IgD-negative memory B cell (primary cell): ENCODE data around the gene PMS1. TPM values are rescaled to one million over a fixed set of nuclear protein-coding genes. Genes with fewer than 3 reads are reported as not detected.
"Not testable (repeated sequence)": the region's sequence is repeated elsewhere in the genome, so short reads cannot be mapped to it uniquely, and the experiment has no call there.

Experiments
- H3K27ac Mint-ChIP-seq, 3 donors: one replicate each; pipeline ENCODE4 v1.8.0; 2020 to 2022; ENCODE audit warnings: mild to moderate bottlenecking in 3 of 3, mixed read lengths in 3 of 3, moderate library complexity in 1 of 3
- H3K27me3 Mint-ChIP-seq: one replicate; pipeline ENCODE4 v1.8.0; 2021; ENCODE audit warnings: mixed read lengths
- H3K36me3 Mint-ChIP-seq: one replicate; pipeline ENCODE4 v1.8.0; 2020; ENCODE audit warnings: mild to moderate bottlenecking, mixed read lengths
- H3K4me1 Mint-ChIP-seq, 3 donors: one replicate each; pipeline ENCODE4 v1.8.0; 2020 to 2022; ENCODE audit warnings: mixed read lengths in 3 of 3, mild to moderate bottlenecking in 1 of 3
- H3K4me3 Mint-ChIP-seq, 4 donors: one replicate each; pipeline ENCODE4 v1.8.0; 2020 to 2022; ENCODE audit warnings: mild to moderate bottlenecking in 4 of 4, mixed read lengths in 4 of 4, moderate library complexity in 3 of 4
- H3K9me3 Mint-ChIP-seq, 3 donors: one replicate each; pipeline ENCODE4 v1.8.0; 2020 to 2021; ENCODE audit warnings: mixed read lengths in 3 of 3, mild to moderate bottlenecking in 1 of 3
- polyA plus RNA-seq: library from polyadenylated mRNA; unstranded; fragments of 300-500 nt; fragmentation: Illumina TruSeq; gene quantifications from one replicate; pipeline ENCODE4 v1.2.3, GENCODE V29; 2021

The PMS1 gene
- polyA plus RNA-seq, 1 donor from 2014 or later = 20.1 TPM

DNA sequence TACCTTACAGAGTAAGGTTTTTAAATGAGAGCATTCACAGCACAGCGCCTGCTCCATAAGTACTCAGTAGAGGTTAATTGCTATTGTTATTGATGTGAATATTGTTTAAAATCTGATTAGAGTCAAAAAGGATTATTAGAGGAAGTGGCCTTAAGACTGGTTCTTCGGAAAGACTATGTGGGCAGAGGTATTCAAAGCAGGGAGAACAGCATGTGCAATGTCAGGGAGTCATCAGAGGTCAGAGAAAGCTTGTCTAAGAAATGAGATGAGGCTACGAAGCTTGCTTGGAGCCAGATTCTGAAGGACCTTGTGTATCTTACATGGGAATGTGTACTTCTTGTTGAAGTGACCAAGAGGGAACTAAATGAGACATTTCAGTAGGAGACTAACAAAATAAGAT lies 49.8 kb downstream of the PMS1 start:
- H3K27ac Mint-ChIP-seq = no peak overlapping the region
- H3K9me3 Mint-ChIP-seq = peaks cover 0 to 1% (median 0%) of the 10 kb centered on the region in 3 donors
- peaks cover 28% of the 10 kb centered on the region for H3K36me3 Mint-ChIP-seq
- no peak overlapping the region for H3K4me3 Mint-ChIP-seq
- no peaks in the 10 kb centered on the region for H3K27me3 Mint-ChIP-seq
- peaks cover 0 to 10% (median 5%) of the 10 kb centered on the region in 3 donors for H3K4me1 Mint-ChIP-seq

DNA sequence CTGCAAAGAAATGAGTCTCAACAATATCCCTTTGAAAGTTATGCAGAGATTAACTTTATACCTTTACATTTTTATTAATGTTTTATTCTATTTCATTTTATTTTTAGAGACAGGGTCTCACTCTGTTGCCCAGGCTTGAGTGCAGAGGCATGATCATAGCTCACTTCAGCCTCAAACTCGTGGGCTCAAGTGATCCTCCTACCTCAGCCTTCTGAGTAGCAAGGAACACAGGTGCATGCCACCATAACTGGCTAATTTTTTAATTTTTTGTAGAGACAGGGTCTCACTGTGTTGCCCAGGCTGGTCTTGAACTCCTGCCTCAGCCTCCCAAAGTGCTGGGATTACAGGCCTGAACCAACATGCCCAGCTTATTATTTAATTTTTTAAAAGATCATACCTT lies 50.4 kb downstream of the PMS1 start:
- H3K9me3 Mint-ChIP-seq = not testable (repeated sequence)

DNA sequence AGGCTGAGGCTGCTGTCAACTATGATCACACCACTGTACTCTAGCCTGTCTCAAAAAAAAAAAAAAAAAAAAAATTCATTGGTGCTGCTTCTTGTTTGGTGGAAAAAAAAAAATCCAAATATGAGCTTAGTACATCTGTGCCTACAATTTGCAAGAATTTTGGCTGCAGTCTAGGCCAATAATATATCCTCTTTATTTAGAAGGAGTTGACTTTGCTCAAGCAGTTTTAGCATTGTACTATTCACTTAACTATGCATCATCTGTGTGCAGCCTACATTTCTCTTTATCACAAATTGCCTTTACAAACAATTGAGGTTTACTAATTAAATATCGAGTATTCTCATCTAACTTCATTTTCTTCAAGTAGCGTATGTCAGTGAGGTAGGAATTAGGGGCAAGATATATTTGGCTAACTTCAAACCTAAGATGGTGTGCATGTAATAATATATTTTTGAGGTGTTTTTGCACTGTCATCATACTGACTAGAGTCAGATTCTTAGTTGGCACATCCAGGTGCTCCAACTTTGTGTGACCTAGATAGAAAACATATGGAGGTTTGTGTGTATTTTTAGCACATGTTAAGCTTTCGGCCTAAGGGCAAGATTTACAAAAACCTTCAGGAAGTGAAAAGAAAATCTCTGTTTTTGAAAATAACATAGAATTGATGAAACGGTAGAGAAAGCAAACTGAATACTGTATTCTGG lies 51.8 kb downstream of the PMS1 start:
- Mint-ChIP-seq H3K4me1 (peaks cover 0 to 8% (median 5%) of the 10 kb centered on the region in 3 donors), H3K4me3 (no peak overlapping the region), H3K27me3 (no peaks in the 10 kb centered on the region), H3K27ac (no peak overlapping the region), H3K9me3 (peaks cover 0 to 1% (median 0%) of the 10 kb centered on the region in 3 donors), H3K36me3 (peaks cover 21% of the 10 kb centered on the region)

More for the DNA sequence above, 50.4 kb downstream of the PMS1 start:
- not testable (repeated sequence) for H3K4me3 Mint-ChIP-seq, H3K27me3 Mint-ChIP-seq, H3K4me1 Mint-ChIP-seq, H3K27ac Mint-ChIP-seq
- H3K36me3 Mint-ChIP-seq = peaks cover 24% of the 10 kb centered on the region

DNA sequence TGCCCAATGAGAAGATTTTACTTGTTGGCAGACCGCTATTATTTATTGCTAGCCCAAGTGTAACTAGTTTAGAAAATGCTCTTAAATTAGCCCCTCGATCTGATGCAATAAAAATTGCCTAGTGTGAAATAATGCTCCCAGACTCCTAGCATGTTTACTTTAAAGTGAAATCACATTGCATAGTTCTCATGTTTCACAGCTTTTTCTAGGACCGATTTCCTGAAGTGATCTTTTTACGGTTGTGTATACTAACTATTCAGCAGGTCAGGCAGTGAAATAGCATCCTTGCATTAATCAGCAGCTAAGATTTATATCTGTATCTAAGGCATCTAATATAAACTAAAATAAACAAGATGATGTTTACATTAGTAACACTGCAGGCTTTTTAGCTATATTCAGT lies 52.4 kb downstream of the PMS1 start:
- H3K27me3 Mint-ChIP-seq = no peaks in the 10 kb centered on the region
- H3K4me3 Mint-ChIP-seq = no peak overlapping the region
- no peak overlapping the region for H3K27ac Mint-ChIP-seq
- H3K36me3 Mint-ChIP-seq = peaks cover 23% of the 10 kb centered on the region
- peaks cover 0 to 11% (median 5%) of the 10 kb centered on the region in 3 donors for H3K4me1 Mint-ChIP-seq
- peaks cover 0 to 1% (median 0%) of the 10 kb centered on the region in 3 donors for H3K9me3 Mint-ChIP-seq

DNA sequence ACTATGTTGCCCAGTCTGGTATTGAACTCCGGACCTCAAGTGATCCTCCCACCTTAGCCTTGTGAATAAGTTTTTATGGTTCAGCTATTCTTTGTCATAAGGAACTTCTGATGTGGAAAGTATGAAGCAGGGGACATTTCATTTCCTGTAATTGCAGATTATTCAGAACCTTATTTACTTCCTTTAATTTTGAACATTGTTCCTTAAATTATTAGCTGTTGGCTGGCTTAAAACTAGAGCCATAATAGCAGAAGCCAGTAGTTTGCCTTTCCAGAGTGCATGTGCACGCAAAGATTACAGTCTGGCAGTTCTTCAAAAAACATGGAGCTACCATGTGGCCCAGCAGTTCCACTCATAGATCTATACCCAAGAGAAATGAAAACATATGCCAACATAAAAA lies 53.1 kb downstream of the PMS1 start:
- Mint-ChIP-seq H3K27ac (no peak overlapping the region), H3K36me3 (peaks cover 21% of the 10 kb centered on the region), H3K4me1 (peaks cover 0 to 10% (median 5%) of the 10 kb centered on the region in 3 donors), H3K9me3 (peaks cover 0 to 1% (median 0%) of the 10 kb centered on the region in 3 donors), H3K27me3 (no peaks in the 10 kb centered on the region), H3K4me3 (no peak overlapping the region)

DNA sequence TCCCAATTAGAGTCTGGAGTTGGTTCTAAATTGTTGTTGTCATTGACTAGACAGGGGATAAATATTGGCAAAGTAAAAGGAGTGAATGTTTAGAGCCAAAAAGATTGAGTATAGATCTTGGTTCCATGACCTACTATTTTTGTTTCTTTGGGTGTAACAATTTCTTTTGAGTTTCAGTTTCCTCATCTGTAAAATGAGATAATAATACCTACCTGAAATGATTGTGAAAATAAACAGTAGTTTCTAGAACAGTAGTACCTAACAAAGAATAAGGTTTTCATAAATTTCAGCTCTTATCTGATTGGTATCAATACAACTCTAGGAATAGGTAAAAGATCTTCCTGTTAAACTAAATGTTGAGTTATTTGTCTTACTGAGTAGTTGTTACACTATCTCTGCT lies 56.8 kb downstream of the PMS1 start:
- peaks cover 16% of the 10 kb centered on the region for H3K36me3 Mint-ChIP-seq
- peaks cover 0 to 1% (median 0%) of the 10 kb centered on the region in 3 donors for H3K9me3 Mint-ChIP-seq
- H3K27ac Mint-ChIP-seq = no peak overlapping the region
- no peak overlapping the region for H3K4me3 Mint-ChIP-seq
- peaks cover 0 to 5% (median 3%) of the 10 kb centered on the region in 3 donors for H3K4me1 Mint-ChIP-seq
- no peaks in the 10 kb centered on the region for H3K27me3 Mint-ChIP-seq

DNA sequence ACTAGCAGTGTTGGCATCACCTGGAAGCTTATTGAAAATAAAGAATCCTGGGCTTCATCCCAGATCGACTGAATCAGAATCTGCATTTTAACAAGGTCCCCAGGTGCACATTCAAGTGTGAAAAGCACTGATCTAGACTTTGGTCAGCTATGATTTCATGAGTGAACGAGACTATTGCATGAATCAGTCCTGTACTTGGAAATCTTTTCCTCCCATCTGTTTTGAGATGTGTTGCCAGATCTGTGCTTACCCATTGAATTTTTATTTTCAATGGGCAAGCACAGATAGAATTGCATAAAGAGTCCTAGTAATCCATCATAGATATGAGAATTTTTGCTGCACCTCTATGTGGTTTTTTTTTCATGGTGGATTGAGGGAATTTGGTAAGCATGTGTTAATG lies 64.0 kb downstream of the PMS1 start:
- H3K9me3 Mint-ChIP-seq = no peaks in the 10 kb centered on the region
- H3K4me1 Mint-ChIP-seq = no peaks in the 10 kb centered on the region
- H3K27me3 Mint-ChIP-seq = no peaks in the 10 kb centered on the region
- H3K4me3 Mint-ChIP-seq = no peak overlapping the region
- H3K27ac Mint-ChIP-seq = no peak overlapping the region
- peaks cover 2% of the 10 kb centered on the region for H3K36me3 Mint-ChIP-seq

DNA sequence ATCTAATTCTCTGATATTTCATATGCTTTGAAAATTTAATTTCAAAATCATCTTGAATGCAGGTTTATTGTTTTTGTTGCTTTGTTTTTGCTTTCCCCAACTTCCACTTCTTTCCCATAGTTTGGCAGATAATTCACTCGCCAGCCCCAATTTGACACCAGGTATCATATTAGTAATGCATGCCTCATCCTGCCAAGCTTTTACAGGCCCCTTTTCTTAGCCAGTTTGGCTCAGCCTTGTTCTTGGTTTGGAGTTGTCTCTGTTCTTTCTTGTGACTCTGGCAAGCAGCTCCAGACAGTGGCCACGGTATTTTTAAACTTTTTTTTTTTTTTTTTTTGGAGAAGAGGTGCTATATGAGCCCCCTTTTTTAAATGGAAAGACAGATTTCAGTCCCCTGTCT lies 65.3 kb downstream of the PMS1 start:
- no peaks in the 10 kb centered on the region for H3K9me3 Mint-ChIP-seq
- peaks cover 4% of the 10 kb centered on the region for H3K36me3 Mint-ChIP-seq
- no peaks in the 10 kb centered on the region for H3K27me3 Mint-ChIP-seq
- H3K4me1 Mint-ChIP-seq = no peaks in the 10 kb centered on the region
- H3K27ac Mint-ChIP-seq = no peak overlapping the region
- H3K4me3 Mint-ChIP-seq = no peak overlapping the region

DNA sequence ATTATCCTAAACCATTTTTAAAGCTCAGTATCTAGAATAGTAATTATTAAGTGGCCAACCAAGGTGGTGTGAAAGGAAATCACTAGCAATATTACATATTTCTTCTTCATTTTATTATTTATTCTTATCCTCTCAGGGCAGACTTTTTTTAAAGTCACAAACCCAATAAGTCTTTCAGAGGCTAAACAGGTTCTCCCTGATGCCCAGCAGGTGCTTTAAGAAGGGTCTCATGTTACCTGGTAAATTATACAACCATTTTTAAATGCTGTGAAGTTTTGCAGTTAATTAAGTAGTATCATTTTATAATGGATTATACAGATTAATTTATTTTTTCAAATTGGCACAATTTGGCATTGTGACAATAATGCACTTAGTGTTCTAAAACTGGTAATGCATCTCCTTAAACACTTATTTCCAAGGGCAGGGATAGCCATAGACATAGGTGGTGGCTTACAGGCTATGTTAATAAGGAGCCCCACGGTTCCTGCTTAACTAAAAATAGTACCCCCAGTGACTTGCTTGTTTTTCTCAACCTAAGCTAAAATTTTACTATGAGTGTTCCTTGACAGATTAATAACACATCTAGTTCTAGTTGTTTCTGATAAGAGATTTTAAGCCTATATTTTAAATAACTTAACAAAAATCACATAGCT lies 67.0 kb downstream of the PMS1 start:
- Mint-ChIP-seq H3K4me3 (no peak overlapping the region), H3K9me3 (no peaks in the 10 kb centered on the region)

DNA sequence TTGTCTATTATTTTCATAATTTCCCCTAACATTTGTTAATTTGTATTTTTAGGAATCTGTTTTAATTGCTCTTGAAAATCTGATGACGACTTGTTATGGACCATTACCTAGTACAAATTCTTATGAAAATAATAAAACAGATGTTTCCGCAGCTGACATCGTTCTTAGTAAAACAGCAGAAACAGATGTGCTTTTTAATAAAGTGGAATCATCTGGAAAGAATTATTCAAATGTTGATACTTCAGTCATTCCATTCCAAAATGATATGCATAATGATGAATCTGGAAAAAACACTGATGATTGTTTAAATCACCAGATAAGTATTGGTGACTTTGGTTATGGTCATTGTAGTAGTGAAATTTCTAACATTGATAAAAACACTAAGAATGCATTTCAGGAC lies 69.9 kb downstream of the PMS1 start:
- Mint-ChIP-seq H3K27me3 (no peaks in the 10 kb centered on the region), H3K4me3 (no peak overlapping the region), H3K36me3 (peaks cover 9% of the 10 kb centered on the region)

More for the DNA sequence above, 67.0 kb downstream of the PMS1 start:
- H3K27me3 Mint-ChIP-seq = no peaks in the 10 kb centered on the region
- peak overlapping the region in 1 of 3 donors; percentile 2 for H3K27ac Mint-ChIP-seq
- peaks cover 5% of the 10 kb centered on the region for H3K36me3 Mint-ChIP-seq
- no peaks in the 10 kb centered on the region for H3K4me1 Mint-ChIP-seq

DNA sequence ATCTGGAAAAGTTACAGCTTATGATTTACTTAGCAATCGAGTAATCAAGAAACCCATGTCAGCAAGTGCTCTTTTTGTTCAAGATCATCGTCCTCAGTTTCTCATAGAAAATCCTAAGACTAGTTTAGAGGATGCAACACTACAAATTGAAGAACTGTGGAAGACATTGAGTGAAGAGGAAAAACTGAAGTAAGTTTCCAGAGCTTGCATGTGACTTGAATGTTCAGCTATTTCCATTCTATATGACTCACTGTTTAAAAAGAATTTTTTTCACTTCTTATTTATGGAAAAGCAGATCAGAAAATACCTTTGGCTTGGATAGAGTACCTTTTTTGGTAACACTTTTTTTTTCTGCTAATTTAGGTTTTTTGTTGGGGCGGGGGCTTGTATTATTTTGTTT lies 70.7 kb downstream of the PMS1 start:
- Mint-ChIP-seq H3K9me3 (no peaks in the 10 kb centered on the region), H3K27me3 (no peaks in the 10 kb centered on the region), H3K36me3 (peaks cover 9% of the 10 kb centered on the region), H3K4me1 (peaks cover 0 to 4% (median 0%) of the 10 kb centered on the region in 3 donors), H3K27ac (no peak overlapping the region), H3K4me3 (no peak overlapping the region)

More for the DNA sequence above, 69.9 kb downstream of the PMS1 start:
- Mint-ChIP-seq H3K9me3 (no peaks in the 10 kb centered on the region), H3K4me1 (peaks cover 0 to 4% (median 0%) of the 10 kb centered on the region in 3 donors), H3K27ac (no peak overlapping the region)

DNA sequence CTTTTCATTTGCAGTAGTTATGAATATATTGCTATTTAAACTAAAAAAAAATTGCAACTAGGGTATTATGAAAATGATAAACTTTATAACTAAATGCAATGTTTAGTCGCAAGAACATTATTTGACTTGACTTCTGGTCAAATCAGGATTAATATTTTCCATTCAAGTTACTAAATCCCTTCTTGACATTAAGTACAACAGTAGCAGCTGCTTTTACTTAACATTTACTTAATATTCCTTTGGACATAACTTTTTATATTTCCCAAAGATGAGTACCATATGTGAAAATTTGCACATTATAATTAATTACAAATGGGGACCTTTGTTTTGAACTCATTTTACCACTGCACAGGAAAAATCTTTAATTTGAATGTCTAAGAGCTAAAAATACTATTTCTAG lies 74.0 kb downstream of the PMS1 start:
- no peaks in the 10 kb centered on the region for H3K27me3 Mint-ChIP-seq
- H3K27ac Mint-ChIP-seq = no peak overlapping the region
- H3K9me3 Mint-ChIP-seq = peaks cover 0 to 6% (median 0%) of the 10 kb centered on the region in 3 donors
- H3K4me3 Mint-ChIP-seq = no peak overlapping the region
- peaks cover 0 to 4% (median 0%) of the 10 kb centered on the region in 3 donors for H3K4me1 Mint-ChIP-seq
- peaks cover 17% of the 10 kb centered on the region for H3K36me3 Mint-ChIP-seq

DNA sequence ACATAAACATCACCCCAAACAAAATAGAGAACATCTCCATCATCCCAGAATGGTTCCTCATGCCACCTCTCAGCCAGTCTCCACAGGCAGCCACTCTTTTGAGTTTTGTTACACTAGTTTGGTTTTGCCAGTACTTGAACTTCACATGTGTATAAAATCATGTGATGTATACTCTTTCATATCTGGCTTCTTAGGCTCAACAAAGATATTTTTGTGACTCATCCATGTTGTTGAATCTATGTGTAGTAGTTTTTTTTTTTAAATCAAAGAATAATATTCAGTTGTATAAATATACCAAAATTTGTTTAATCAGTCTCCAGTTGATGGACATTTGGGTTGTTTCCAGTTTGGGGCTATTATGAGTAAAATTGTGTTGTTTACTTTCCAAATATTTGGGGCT lies 75.9 kb downstream of the PMS1 start:
- Mint-ChIP-seq H3K27me3 (no peaks in the 10 kb centered on the region), H3K9me3 (peaks cover 0 to 6% (median 0%) of the 10 kb centered on the region in 3 donors), H3K4me1 (peaks cover 0 to 4% (median 0%) of the 10 kb centered on the region in 3 donors), H3K4me3 (no peak overlapping the region), H3K27ac (no peak overlapping the region), H3K36me3 (peaks cover 13% of the 10 kb centered on the region)

DNA sequence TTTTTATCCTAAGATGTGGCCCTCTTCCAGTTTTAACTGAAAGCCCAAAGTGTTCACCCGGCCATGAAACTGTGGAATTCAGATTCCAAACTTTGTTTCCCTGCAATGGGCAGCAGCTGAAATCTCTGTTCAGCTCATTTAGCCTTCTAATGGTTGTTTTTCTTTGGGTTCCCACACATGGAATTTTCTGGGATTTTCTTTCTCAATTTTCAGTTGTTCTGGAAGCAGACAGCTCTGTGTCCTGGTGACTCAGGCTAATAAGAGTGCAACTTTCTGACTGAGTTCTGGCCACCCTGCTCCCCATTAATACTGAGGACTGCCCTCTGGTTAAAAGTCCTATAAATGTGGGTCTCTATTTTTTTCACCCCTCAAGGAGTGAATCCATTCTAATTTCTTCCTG lies 78.5 kb downstream of the PMS1 start:
- Mint-ChIP-seq H3K27ac (no peak overlapping the region), H3K27me3 (no peaks in the 10 kb centered on the region), H3K4me3 (no peak overlapping the region), H3K4me1 (peaks cover 0 to 1% (median 0%) of the 10 kb centered on the region in 3 donors), H3K9me3 (peaks cover 0 to 6% (median 0%) of the 10 kb centered on the region in 3 donors), H3K36me3 (peaks cover 10% of the 10 kb centered on the region)

DNA sequence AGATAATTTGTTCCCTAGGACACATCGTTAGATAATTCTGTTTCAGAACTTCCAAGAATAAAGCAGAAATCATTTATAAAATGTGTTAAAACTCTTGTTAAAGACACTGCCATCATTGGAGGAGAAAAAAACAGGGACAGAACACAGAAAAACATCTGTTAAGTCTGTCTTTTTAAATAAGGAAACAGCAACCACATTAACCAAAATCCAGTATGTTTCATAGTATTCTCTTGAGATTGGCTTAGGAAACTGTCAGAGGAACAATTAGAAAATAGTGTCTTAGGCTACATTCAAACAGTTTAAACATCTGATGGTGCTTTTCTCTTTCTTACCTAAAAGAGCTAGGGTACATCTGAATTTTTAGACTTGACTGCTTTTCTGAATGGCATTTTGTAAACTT lies 81.6 kb downstream of the PMS1 start:
- Mint-ChIP-seq H3K4me1 (no peaks in the 10 kb centered on the region), H3K27me3 (no peaks in the 10 kb centered on the region), H3K9me3 (peaks cover 0 to 6% (median 0%) of the 10 kb centered on the region in 3 donors), H3K4me3 (no peak overlapping the region), H3K27ac (no peak overlapping the region), H3K36me3 (peaks cover 9% of the 10 kb centered on the region)

DNA sequence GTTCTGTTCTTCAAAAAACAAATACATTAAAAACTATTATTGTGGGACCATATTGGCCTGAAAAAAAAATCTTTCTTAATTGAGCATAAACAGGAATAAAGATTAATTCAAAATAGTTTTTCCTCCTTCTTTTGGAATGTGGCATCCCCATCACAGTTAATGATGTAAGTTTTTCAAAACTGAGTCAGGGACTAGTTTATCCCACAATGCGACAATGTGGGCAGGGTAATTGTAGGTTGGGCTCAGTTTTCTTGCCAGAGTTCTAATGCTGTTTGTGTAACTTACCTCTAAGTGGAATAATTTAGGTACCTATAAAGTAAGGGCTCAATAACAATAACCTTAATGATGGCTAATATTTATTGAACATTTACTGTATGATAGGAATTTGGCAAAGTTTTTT lies 82.0 kb downstream of the PMS1 start:
- H3K4me3 Mint-ChIP-seq = no peak overlapping the region
- no peaks in the 10 kb centered on the region for H3K27me3 Mint-ChIP-seq
- no peak overlapping the region for H3K27ac Mint-ChIP-seq
- H3K36me3 Mint-ChIP-seq = peaks cover 9% of the 10 kb centered on the region
- peaks cover 0 to 6% (median 0%) of the 10 kb centered on the region in 3 donors for H3K9me3 Mint-ChIP-seq
- H3K4me1 Mint-ChIP-seq = no peaks in the 10 kb centered on the region
